RPMI7951 (cell line): ENCODE data around the gene ESRRA. TPM values are rescaled to one million over a fixed set of nuclear protein-coding genes. Genes with fewer than 3 reads are reported as not detected.

Experiments used
- DNase-seq: peaks from one replicate; pipeline ENCODE4 v3.0.0-alpha.2; 2012; ENCODE audit warnings: low read depth
- total RNA-seq: library from RNA; depleted of rRNA; stranded (reverse); fragments of >200 nt; shearing (Covaris generic); gene quantifications from 2 replicates; pipeline ENCODE4 v1.2.3, GENCODE V29; 2014

ESRRA gene
- total RNA-seq, 1 experiment from 2014 or later: 7.4 TPM

DNA sequence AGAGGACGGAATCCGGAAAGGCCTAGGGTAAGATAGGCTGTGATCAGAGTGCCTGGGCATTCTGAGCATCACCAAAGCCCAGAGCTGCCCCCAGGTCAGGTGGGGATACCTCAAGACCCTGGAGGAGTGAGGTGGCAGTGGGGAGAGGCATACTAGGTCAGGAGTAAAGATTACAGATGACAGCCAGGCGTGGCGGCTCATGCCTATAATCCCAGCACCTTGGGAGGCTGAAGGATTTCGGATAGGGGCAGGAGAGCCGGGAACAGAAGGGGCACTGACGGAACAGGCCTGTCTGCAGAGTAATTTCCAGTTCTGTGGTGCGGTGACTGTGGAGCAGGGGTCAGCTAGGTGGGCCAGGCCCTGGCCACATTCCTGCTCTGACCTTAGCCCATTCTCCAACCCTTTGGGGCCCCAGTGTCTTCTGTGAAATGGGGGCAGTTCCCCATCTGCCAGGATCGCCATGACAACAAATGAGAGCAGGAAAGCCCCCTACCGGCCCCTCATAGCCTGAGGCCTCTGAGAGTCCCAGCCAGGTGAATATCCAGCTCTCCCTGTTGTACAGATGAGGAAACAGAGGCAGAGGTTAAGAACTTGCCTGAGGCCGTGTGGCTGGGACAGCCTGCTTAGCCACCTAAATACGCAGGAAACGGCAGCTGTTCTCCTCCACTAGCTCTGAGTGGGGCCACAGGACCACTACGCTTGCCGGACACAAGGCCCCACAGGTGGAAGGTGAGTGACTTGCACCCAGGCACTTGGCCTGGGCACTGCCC, 30.1 kb upstream of the ESRRA start:
- DNase-seq: no peak

DNA sequence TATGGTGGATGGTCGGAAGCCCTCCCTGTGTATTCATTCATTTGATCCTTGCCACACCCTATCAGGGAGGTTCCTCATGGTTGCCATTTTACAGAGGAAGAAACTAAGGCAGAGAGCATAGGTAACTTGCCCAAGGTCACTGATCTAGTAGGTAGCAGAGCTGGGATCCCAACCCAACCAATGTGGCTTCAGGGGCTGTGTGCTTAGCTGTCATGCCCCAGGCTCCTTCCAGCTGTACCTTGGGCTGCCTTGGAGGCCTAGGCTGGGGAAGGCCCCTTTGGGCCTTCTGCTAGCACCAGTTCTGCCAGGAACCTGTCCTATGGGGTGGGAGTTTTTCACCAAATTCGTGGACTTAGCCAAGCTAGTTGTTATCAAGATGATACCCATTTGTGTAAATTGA, 29.5 kb upstream of the ESRRA start:
- DNase-seq: no peak

DNA sequence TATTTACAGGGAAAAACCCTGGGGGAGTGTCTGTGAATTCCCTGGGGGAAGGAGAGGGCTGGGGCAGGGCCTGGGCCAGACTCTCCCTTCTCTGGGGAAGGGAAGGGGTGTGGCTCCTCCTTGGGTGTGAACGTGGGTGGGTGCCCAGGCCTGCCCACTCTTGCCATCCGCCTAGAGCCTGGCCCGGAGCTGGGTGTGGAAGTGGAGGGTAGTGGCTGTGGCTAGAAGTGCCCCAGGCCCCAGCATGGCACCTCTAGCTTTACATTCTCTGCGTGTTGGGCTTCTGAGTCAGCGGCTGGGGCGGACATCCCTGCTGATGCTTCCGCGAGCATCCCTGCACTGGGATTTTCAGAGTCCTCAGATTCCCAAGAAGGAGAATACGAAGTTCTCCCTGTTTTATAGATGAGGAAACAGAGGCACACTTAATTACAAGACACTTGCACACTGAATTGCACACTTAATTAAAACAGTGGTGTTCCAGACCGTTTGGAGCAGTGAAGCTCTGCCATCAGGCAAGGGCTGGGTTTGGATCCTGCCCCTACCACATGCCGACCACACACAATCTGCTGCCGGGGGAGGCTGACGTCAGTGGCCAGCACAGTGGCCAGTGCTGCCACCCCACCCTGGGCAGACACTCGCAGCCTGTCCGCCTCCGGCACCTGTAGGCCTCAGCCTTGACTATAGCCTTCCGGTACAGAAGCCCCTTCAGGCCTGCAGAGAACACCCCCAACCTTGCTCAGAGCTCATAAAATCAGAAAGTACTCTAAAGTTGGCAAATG, 28.5 kb upstream of the ESRRA start:
- DNase-seq: peak; percentile 87

DNA sequence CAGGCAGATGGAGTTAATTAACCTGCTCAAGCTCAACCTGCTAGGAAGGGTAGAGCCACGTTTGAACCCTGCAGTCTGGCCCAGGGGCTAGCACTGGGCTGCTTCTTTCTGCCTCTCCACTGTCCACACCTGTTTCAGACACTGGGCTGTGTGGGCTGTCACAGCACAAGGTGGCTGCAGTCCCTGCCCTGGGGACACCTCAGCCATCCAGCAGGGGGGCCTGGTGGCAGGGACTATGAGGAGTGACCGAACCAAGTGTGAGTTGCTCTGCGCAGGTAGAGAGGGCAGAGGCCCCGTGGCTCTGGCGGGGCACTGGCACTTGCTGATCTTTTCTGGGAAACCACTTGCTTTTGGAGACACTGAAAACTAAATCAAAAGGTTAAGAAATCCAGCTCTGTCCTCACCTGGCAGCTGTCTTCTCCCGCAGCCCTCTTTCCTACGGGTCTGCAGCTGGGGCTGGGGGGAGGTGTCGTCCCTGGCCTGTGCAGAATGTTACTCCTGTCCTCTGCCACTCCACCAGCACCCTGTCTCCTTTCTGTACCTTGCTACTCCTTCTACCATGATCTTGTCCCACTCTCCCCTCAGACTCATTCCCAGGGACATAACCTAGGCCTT, 26.6 kb upstream of the ESRRA start:
- no peak for DNase-seq

DNA sequence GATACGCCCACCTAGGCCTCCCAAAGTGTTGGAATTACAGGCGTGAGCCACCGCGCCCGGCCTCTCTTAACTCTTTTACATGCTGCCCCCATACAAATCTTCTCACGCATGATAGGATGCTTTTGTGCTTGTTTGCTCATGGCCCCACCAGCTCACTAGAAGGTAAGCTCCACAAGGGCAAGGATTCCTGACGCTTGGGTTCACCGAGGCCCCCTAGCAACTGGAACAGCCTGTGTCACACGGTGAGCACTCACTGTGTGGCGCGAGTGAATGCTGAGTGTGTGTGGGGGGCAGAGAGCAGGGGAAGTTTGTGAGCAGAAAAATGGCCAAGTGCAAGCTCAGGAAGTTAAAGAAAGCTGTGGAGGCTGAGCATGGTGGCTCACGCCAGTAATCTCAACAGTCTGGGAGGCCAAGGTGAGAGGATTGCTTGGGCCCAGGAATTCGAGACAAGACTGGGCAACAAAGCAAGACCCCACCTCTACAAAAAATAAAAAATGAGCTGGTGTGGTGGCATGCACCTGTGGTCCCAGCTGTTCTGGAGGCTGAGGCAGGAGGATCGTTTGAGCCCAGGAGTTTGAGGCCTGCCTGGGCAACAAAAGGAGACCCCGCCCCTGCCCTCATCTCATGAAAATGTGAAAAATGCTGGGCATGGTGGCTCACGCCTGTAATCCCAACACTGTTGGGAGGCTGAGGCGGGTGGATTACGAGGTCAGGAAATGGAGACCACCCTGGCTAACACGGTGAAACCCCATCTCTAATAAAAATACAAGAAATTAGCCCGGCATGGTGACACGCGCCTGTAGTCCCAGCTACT, 23.2 kb upstream of the ESRRA start:
- DNase-seq: no peak

DNA sequence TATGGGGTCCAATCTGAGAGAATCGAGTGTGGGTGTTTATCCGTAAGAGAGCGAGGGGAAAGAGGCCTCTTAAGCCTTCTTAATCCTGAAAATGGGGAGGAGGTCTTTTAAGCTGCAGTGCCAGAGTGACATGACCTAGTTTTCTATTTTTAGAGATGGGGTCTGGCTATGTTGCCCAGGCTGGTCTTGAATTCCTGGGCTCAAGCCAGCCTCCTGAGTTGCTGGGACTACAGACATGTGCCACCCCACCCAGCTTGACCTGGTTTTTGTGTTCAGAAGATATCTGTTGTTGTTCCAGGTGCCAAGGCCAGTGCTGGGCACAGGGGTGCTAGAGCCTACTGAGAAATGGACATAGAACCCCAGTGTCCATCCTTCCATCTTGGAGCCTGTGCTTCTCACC, 22.2 kb upstream of the ESRRA start:
- no peak for DNase-seq

DNA sequence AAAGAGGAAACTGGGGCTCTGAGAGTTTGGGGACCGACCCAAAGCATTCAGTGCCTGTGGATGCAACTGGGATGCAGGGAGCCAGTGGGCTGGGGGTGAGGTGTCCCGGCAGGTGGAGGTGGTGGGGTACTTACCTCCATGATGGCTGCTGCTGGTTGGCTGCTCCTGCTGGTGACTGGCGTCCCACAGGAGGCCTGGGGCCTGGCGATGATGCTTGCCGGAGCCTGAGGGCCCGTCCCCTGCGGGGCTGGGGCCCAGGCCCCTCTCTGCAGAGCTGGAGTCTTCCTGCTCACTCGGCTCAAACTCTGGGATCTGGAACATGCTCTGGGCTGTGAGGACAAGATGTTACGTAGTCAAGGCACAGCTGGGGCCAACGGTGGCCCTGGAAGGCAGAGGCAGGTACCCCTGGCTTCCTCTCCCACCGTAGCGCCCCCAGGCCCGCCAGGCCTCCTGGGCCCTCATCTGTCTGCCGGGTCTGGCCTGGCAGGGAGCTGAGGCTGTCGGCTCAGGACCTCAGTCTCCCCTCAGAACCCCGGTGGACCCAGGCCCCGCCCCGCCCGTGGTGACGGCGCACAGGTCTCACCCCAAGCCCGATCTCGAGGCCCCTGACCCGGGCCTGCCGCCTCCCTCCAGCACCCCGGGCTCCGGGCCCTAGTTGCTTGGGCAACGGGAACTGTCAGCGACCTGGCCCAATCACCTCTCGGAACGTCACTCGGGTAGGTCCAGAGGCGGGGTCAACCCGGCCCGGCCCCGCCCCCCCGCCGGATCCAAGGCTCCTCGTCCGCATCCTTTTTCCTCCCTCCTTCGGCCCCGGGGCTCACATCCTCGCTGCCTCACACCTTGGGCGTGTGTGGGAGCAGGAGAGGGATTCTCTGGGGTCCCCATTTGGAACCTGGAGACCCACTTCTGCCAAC, 21.0 kb upstream of the ESRRA start, which contains the start of gene BAD:
BAD (minus strand) TSS at position 618 of the 914 bp plus-strand sequence; CDS start at position 321, 297 bp downstream.
- DNase-seq: peak; percentile 90

DNA sequence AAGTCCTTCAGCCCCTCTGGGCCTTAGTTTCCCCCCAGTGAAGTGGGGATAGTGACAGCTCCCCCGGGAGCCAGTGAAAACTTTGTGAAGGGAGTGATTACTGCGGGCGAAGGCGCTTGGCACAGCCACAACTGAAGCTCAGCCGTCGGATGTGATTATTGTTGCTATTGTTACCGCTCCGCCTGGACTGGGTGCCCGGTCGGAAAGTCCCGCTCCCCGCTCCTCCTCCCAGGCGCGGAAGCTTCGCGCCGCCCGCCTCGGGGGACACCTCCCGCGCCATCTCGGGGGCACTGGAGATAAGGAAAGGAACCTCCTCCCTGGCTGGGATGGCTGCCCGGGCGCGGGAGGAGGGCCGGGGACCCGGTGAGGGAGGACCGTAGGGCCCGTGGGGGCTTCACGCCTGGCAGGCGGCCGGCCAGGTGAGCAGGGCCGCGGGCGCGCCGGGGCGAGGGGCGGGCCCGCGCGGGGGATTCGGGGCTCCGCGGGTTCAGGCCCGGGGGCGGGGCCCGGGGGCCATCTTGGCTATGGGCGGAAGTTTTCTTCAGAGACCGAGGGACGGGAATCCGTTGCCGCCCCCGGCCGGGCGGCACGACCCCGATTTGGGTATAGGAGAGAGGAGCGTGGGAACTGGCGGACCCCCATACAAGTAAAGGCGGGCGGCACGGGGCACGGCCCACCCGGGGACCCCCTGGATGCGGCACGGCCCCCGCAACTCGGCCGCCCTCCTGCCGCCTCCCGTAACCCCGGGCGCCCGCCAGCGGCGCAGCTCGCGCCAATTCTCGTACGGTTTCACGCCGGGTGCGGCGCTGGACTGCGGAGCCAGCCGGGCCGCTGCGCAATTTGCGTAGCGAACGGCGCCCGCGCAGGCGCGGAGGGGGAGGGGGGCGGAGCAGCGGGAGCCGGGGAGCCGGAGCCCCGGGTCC, 20.1 kb upstream of the ESRRA start, which contains the start of gene GPR137:
GPR137 (plus strand) TSS at position 887 of the 923 bp plus-strand sequence. CDS start 677 bp downstream, outside the sequence.
- DNase-seq: peak; percentile 73

DNA sequence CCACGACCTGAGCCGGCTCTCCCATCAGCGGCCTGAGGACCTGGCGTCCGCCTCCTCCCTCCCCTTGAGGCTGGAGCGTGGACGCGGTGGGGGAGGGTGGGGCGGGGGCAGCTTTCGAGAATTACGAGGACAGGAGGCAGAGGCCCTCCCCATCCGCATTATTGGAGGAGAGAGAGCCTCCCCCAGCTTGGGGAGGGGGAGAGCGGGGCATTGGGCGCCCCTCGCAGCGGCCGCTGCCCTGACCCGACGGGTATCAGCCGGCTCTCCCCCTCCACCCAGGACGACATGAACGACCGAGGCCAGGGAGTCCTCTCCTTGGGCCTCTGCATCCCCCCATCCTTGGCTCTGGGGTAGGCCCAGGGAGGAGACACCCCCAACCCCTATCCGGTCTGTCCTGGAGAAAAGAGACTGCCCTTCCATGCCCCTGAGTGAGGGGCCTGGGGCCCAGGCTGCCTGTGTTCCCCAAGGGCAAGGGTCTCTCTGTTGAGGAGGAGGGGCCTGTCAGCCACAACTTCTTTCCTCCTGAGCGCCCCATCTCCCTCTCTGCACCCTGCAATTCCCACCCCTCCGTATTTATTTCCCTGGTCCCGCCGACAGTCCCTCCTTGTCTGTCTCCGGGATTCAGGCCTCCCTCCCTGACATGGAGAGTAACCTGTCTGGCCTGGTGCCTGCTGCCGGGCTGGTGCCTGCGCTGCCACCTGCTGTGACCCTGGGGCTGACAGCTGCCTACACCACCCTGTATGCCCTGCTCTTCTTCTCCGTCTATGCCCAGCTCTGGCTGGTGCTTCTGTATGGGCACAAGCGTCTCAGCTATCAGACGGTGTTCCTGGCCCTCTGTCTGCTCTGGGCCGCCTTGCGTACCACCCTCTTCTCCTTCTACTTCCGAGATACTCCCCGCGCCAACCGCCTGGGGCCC, 19.2 kb upstream of the ESRRA start:
- DNase-seq: no peak

DNA sequence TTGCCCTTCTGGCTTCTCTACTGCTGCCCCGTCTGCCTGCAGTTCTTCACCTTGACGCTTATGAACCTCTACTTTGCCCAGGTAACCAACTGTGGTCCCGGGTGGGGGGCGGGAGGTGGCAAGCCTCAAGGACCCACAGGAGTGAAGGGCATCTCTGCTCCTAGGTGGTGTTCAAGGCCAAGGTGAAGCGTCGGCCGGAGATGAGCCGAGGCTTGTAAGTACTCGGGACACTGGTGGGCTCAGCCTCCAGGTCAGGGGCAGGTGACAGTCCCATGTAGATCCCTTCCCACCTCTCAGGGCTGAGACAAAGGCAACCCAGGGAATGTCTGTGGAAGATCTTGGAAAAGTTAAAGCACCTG, 18.5 kb upstream of the ESRRA start:
- no peak for DNase-seq

DNA sequence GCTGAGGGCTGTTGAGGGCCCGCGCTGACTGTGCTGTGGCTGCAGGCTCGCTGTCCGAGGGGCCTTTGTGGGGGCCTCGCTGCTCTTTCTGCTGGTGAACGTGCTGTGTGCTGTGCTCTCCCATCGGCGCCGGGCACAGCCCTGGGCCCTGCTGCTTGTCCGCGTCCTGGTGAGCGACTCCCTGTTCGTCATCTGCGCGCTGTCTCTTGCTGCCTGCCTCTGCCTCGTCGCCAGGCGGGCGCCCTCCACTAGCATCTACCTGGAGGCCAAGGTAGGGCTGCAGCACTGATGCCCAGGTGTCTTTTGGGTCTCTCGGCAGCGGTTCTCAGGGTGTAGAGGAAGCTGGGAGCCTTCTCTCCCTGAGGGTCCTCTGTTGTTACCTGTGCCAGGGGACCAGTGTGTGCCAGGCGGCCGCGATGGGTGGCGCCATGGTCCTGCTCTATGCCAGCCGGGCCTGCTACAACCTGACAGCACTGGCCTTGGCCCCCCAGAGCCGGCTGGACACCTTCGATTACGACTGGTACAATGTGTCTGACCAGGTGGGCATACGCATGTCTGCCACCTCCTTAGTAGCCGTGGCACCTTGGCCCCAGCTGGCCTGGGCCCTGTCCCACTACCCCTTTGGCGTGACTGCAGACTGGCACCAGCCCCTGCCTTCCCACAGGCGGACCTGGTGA, 17.5 kb upstream of the ESRRA start:
- no peak for DNase-seq

DNA sequence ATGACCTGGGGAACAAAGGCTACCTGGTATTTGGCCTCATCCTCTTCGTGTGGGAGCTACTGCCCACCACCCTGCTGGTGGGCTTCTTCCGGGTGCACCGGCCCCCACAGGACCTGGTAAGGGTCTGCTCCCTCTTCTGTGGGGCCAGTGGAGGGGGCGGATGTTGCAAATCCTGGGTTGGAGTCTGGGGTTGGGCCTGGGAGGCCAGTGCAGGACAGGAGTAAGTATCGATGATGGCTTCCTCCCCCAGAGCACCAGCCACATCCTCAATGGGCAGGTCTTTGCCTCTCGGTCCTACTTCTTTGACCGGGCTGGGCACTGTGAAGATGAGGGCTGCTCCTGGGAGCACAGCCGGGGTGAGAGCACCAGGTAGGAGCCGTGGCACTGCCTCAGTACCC, 17.0 kb upstream of the ESRRA start:
- DNase-seq: no peak

DNA sequence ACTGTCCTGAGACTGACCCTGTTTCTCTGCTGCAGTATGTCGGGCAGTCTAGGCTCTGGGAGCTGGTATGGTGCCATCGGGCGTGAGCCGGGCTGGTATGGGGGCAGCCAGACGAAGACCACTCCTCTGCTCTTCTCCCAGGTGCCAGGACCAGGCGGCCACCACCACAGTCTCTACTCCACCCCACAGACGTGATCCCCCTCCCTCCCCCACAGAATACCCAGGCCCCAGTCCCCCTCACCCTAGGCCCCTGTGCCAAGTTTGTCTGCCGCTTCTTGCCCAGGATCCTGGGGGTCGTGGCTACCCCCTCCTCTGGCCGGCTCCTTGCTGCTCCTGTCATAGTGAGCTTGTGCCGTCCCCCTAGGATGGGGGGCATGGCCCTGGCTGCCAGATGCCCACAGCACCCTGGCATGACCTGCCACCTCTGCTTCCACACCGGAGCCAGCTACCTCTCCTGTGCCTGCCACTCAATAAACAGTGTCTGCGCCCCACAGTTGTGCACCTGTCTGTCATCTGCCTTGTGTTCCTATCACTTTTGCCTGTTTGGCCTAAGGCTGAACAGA, 16.2 kb upstream of the ESRRA start:
- no peak for DNase-seq

DNA sequence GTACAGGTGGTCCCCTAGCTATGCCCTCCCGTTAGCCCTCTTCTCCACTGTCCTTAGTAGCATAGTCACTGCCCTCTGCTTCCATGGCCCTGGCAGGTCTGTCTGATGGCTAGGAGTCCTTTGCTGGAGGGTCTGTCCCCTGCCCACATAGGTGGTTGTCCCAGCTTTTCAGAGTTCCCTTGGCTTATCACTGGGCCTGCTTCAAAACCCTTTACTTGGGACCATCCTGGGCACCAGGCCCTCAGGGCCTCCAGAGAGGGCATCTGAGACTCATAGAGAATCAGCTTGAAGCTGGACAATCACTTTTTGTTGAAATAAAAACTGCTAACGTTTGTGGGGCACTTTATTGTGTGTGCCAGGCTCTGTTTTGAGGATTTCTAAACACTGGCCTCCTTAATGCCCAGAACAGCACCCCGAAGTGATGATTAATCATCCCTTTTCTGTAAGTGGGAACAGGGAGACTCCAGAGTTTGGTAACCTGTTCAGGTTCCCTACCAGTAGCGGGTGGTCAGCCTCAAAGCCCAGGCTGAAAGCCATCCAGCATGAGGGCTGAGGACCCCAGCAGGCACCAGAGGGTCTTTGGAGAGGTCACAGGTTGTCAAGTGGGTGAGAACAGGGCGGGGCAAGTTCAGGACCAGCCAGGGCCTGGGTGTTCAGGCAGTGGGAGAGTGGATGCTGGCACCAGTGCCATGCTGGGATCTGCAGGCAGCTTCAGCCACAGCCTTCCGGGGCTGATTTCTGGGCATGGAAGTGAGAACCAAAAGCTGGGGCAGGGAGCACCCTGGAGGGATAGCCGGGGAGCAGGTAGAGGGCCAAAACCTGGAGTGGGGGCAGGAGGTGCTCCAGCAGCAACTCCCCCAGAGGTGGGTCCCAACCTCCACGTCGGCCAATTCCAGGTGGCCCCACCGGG, 14.7 kb upstream of the ESRRA start:
- no peak for DNase-seq

DNA sequence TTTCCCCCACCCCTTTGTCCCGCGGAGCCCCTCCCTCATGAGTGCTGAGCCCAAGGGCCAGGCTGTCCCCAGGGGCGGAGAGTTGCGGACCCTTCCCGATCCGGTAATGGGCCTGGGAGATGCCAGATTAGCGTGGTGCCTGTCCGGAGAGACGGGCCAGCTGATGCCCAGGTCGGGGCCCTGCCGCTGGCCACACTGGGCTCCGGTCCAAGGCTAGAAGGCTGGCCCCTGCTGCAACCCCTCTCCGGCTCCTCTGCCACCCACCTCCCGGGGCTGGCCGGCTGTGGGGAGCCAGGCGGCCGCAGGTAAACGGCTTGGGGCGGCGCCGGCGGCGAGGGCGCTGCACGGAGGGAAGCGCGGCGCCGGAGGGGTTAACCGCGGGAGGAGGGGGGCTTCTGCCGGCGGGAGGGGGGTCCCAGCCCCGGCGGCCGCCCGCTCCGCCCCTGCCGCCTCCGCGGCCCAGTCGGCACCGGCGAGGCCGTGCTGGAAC, 14.0 kb upstream of the ESRRA start, which contains the start of gene KCNK4:
KCNK4 (plus strand) TSS at position 41 of the 490 bp plus-strand sequence. CDS start 1,717 bp downstream, outside the sequence.
- no peak for DNase-seq
